ENCODE data around the gene PCNX2. TPM values are rescaled to one million over a fixed set of nuclear protein-coding genes. Genes with fewer than 3 reads are reported as not detected.

The PCNX2 gene
- polyA plus RNA-seq, 1 donor (not counting 4 experiments of a cell fraction or from before 2014, with no cell fraction given), result 18.0 TPM

GRCh38 chr1:233183226-233184020 lies 112.1 kb downstream of the PCNX2 start:
- no peak for DNase-seq (ENCODE audit: low read depth, low spot score)
- Histone ChIP-seq H3K4me1 (ENCODE audit: control insufficient read depth, extremely low read depth, insufficient read depth, low read length) (peaks cover 5% of the 10 kb centered on the region), H3K4me3 (ENCODE audit: control insufficient read depth in 2 of 3, extremely low read depth in 1 of 3, insufficient read depth in 2 of 3, low read depth in 1 of 3, low read length in 3 of 3) (no peak overlapping the region), H3K79me2 (ENCODE audit: control insufficient read depth, insufficient read depth, low read length) (no peaks in the 10 kb centered on the region), H3K27me3 (ENCODE audit: control insufficient read depth, extremely low read depth, insufficient read depth, low read length) (no peaks in the 10 kb centered on the region), H3K9me3 (ENCODE audit: control insufficient read depth, low read depth, low read length) (peaks cover 7% of the 10 kb centered on the region), H3K4me2 (ENCODE audit: control insufficient read depth, extremely low read depth, insufficient read depth, low read depth, low read length) (no peak overlapping the region), H3K36me3 (ENCODE audit: control insufficient read depth in 2 of 2, extremely low read depth in 1 of 2, insufficient read depth in 2 of 2, low read length in 2 of 2) (peaks cover 8 to 9% of the 10 kb centered on the region in 2 experiments), H2AFZ (ENCODE audit: control insufficient read depth, low read length) (no peak overlapping the region), H3K9me1 (ENCODE audit: control insufficient read depth, extremely low read depth, insufficient read depth, low read length) (no peaks in the 10 kb centered on the region), H3K9ac (ENCODE audit: control insufficient read depth, extremely low read depth, insufficient read depth, low read length) (no peak overlapping the region), H3K27ac (ENCODE audit: control insufficient read depth, insufficient read depth, low read length) (no peak overlapping the region), H4K20me1 (ENCODE audit: control insufficient read depth, extremely low read depth, insufficient read depth, low read length) (no peaks in the 10 kb centered on the region)
- FAIRE-seq, result no peak
- dilution Hi-C loops (cut with MboI; ENCODE audit: extremely low pct_ligation_motif_present, low sequenced_read_pairs), result no loop called here
- TF ChIP-seq CTCF (optimal IDR thresholded peaks at IDR 0.05 in 1 of 3, IDR thresholded peaks at IDR 0.05 in 1 of 3, conservative IDR thresholded peaks at IDR 0.05 in 1 of 3; ENCODE audit: extremely low read depth in 1 of 3, insufficient read depth in 2 of 3, low read length in 3 of 3) (no peak), EZH2 (IDR thresholded peaks at IDR 0.05; ENCODE audit: low read length) (no peak)

- TF ChIP-seq CTCF (optimal IDR thresholded peaks at IDR 0.05 in 1 of 3, IDR thresholded peaks at IDR 0.05 in 1 of 3, conservative IDR thresholded peaks at IDR 0.05 in 1 of 3; ENCODE audit: extremely low read depth in 1 of 3, insufficient read depth in 2 of 3, low read length in 3 of 3) (no peak), EZH2 (IDR thresholded peaks at IDR 0.05; ENCODE audit: low read length) (no peak)
- H3K9me3 ChIP-seq (ENCODE audit: control insufficient read depth, low read depth, low read length), result peaks cover 13% of the 10 kb centered on the region
- H4K20me1 ChIP-seq (ENCODE audit: control insufficient read depth, extremely low read depth, insufficient read depth, low read length), result no peaks in the 10 kb centered on the region
- peaks cover 5% of the 10 kb centered on the region for H3K4me1 ChIP-seq (ENCODE audit: control insufficient read depth, extremely low read depth, insufficient read depth, low read length)
- no peak overlapping the region for H2AFZ ChIP-seq (ENCODE audit: control insufficient read depth, low read length)
- no peak overlapping the region for H3K4me2 ChIP-seq (ENCODE audit: control insufficient read depth, extremely low read depth, insufficient read depth, low read depth, low read length)
- H3K9ac ChIP-seq (ENCODE audit: control insufficient read depth, extremely low read depth, insufficient read depth, low read length), result no peak overlapping the region
- H3K4me3 ChIP-seq (ENCODE audit: control insufficient read depth in 2 of 3, extremely low read depth in 1 of 3, insufficient read depth in 2 of 3, low read depth in 1 of 3, low read length in 3 of 3), result no peak overlapping the region
- DNase-seq (ENCODE audit: low read depth, low spot score) (no peak), FAIRE-seq (no peak)
- H3K27me3 ChIP-seq (ENCODE audit: control insufficient read depth, extremely low read depth, insufficient read depth, low read length), result no peaks in the 10 kb centered on the region
- peaks cover 9 to 12% of the 10 kb centered on the region in 2 experiments for H3K36me3 ChIP-seq (ENCODE audit: control insufficient read depth in 2 of 2, extremely low read depth in 1 of 2, insufficient read depth in 2 of 2, low read length in 2 of 2)
- H3K9me1 ChIP-seq (ENCODE audit: control insufficient read depth, extremely low read depth, insufficient read depth, low read length), result no peaks in the 10 kb centered on the region
- no peak overlapping the region for H3K27ac ChIP-seq (ENCODE audit: control insufficient read depth, insufficient read depth, low read length)
- H3K79me2 ChIP-seq (ENCODE audit: control insufficient read depth, insufficient read depth, low read length), result no peaks in the 10 kb centered on the region
- dilution Hi-C loops (cut with MboI; ENCODE audit: extremely low pct_ligation_motif_present, low sequenced_read_pairs), result no loop called here
Measured at GRCh38 chr1:233182587-233182986, 112.9 kb downstream of the PCNX2 start.
